HCT116 (cell line): Measurements from ENCODE around the gene UBE2E2. TPM values are rescaled to one million over a fixed set of nuclear protein-coding genes. Genes with fewer than 3 reads are reported as not detected.

Experiments used
- ATAC-seq: fragments of 200-7000 bp; cut with Tn5 transposase; 2 replicates; pipeline ENCODE4 v1.9.1; 2020; ENCODE audit warnings: mild to moderate bottlenecking, moderate library complexity
- BruUV-seq: library from RNA; stranded (reverse); fragments of 400-500 nt; replicated peaks from 2 replicates; lab custom pipeline; 2021; lab: Mats Ljungman, UMichigan
- CTCF ChIA-PET: fragments of 300-600 bp; sonication (Branson Sonifier 250); formaldehyde crosslinking; loops from one replicate; lab custom pipeline; 2021; ENCODE audit warnings: antibody characterized with exemption; lab: Charles Lee
- POLR2A ChIA-PET: fragments of 300-600, 350-600 bp; sonication (Branson Sonifier 250); formaldehyde crosslinking; loops from one replicate; lab custom pipeline; 2021; ENCODE audit warnings: antibody characterized with exemption; lab: Charles Lee
- RAD21 ChIA-PET, 2 experiments: fragments of 300-600 bp; sonication (Branson Sonifier 250); formaldehyde crosslinking; loops; one replicate each; lab custom pipeline; 2023; ENCODE audit warnings: low total read pairs in 2 of 2; ENCODE audit not compliant: uncharacterized antibody in 2 of 2, unreplicated experiment in 2 of 2, low non-redundant PET in 1 of 2; lab: Charles Lee
- DNase-seq: peaks from one replicate; pipeline ENCODE4 v3.0.0-alpha.2; 2010; ENCODE audit warnings: low read depth, low spot score
- H2AFZ ChIP-seq: fragments of 200-600 bp; shearing (Covaris generic), sonication (generic); 2 replicates; pipeline ENCODE4 v1.6.1; 2017; ENCODE audit warnings: low read depth, mixed run types, mixed read lengths, antibody characterized with exemption, low read length; ENCODE audit not compliant: poor library complexity, severe bottlenecking
- H3K27ac ChIP-seq: 2 replicates; pipeline ENCODE4 v1.5.1; 2012; ENCODE audit warnings: low read depth, low read length
- H3K27me3 ChIP-seq: fragments of 200-600 bp; sonication (generic); 2 replicates; pipeline ENCODE4 v1.6.1; 2016; ENCODE audit warnings: mixed run types, low read length, mixed read lengths; ENCODE audit not compliant: insufficient read depth
- H3K36me3 ChIP-seq, 2 experiments: fragments of 200-500 bp in 1 of 2; fragments of 200-600 bp in 1 of 2; sonication (Bioruptor generic) in 1 of 2; sonication (generic) in 1 of 2; 2 replicates each; pipeline versions ENCODE4 v1.5.1 to v1.6.1; 2014 to 2016; ENCODE audit warnings: low read length in 2 of 2, inconsistent platforms in 1 of 2, mixed read lengths in 1 of 2, mixed run types in 1 of 2; ENCODE audit not compliant: insufficient read depth in 2 of 2, control insufficient read depth in 1 of 2
- H3K4me1 ChIP-seq, 2 experiments: fragments of 200-600 bp in 1 of 2; sonication (generic) in 1 of 2; 2 replicates each; pipeline versions ENCODE4 v1.5.1 to v1.6.1; 2012 to 2017; ENCODE audit warnings: low read length in 2 of 2, inconsistent platforms in 1 of 2, mild to moderate bottlenecking in 1 of 2, mixed read lengths in 1 of 2, mixed run types in 1 of 2, moderate library complexity in 1 of 2; ENCODE audit not compliant: insufficient read depth in 2 of 2, control insufficient read depth in 1 of 2
- H3K4me2 ChIP-seq: fragments of 200-600 bp; sonication (generic); 2 replicates; pipeline ENCODE4 v1.6.1; 2017; ENCODE audit warnings: mixed run types, low read length, mixed read lengths
- H3K4me3 ChIP-seq, 2 experiments: fragments of 200-600 bp in 1 of 2; sonication (generic) in 1 of 2; replicated peaks in 1 of 2; 2 replicates each; pipeline ENCODE4 v1.5.1; 2011 to 2016; ENCODE audit warnings: low read length in 2 of 2, control low read depth in 1 of 2, low read depth in 1 of 2, mild to moderate bottlenecking in 1 of 2, mixed read lengths in 1 of 2, mixed run types in 1 of 2
- H3K79me2 ChIP-seq: fragments of 200-600 bp; sonication (generic); 2 replicates; pipeline ENCODE4 v1.6.1; 2017; ENCODE audit warnings: mild to moderate bottlenecking, mixed run types, low read length, moderate library complexity, mixed read lengths; ENCODE audit not compliant: insufficient read depth
- H3K9ac ChIP-seq: fragments of 200-600 bp; sonication (generic); 2 replicates; pipeline ENCODE4 v1.6.1; 2016; ENCODE audit warnings: low read length, mixed read lengths
- H3K9me2 ChIP-seq: fragments of 200-600 bp; sonication (generic), shearing (Covaris generic); 2 replicates; pipeline ENCODE4 v1.6.1; 2017; ENCODE audit warnings: mixed run types, mild to moderate bottlenecking, moderate library complexity; ENCODE audit not compliant: insufficient read depth
- H3K9me3 ChIP-seq, 2 experiments: fragments of 200-500 bp in 1 of 2; fragments of 200-600 bp in 1 of 2; sonication (Bioruptor generic) in 1 of 2; sonication (generic) in 1 of 2; 2 replicates each; pipeline ENCODE4 v1.6.1; 2014 to 2017; ENCODE audit warnings: low read length in 2 of 2, mixed read lengths in 2 of 2, inconsistent platforms in 1 of 2, low read depth in 1 of 2, mild to moderate bottlenecking in 1 of 2, mixed run types in 1 of 2, moderate library complexity in 1 of 2; ENCODE audit not compliant: control insufficient read depth in 1 of 2, insufficient read depth in 1 of 2
- H4K20me1 ChIP-seq: fragments of 200-600 bp; sonication (generic), shearing (Covaris generic); 2 replicates; pipeline ENCODE4 v1.6.1; 2017; ENCODE audit warnings: mixed run types, mild to moderate bottlenecking, moderate library complexity; ENCODE audit not compliant: insufficient read depth
- CBX3 ChIP-seq: IDR thresholded peaks from 2 replicates; pipeline ENCODE4 v1.6.1; 2012; ENCODE audit warnings: low read depth
- CEBPB ChIP-seq: IDR thresholded peaks from 2 replicates; pipeline ENCODE4 v1.6.1; 2012; ENCODE audit warnings: low read depth
- EGR1 ChIP-seq: IDR thresholded peaks from 2 replicates; pipeline ENCODE4 v1.6.1; 2012; ENCODE audit warnings: low read depth
- EZH2phosphoT487 ChIP-seq: fragments of 200-600 bp; IDR thresholded peaks from 2 replicates; pipeline ENCODE4 v1.6.1; 2018; ENCODE audit warnings: antibody characterized with exemption, borderline replicate concordance
- MAX ChIP-seq: IDR thresholded peaks from 2 replicates; pipeline ENCODE4 v1.6.1; 2012
- POLR2A ChIP-seq: IDR thresholded peaks from 2 replicates; pipeline ENCODE4 v1.7.0; 2011; ENCODE audit warnings: borderline replicate concordance; ENCODE audit not compliant: insufficient read depth, insufficient read length; ENCODE audit errors: extremely low read depth
- POLR2AphosphoS5 ChIP-seq: IDR thresholded peaks from 2 replicates; pipeline ENCODE4 v1.6.1; 2011; ENCODE audit warnings: mild to moderate bottlenecking, low read depth, low read length, moderate library complexity
- SIN3A ChIP-seq: IDR thresholded peaks from 2 replicates; pipeline ENCODE4 v1.6.1; 2012; ENCODE audit warnings: low read depth
- SP1 ChIP-seq: IDR thresholded peaks from 2 replicates; pipeline ENCODE4 v1.6.1; 2012; ENCODE audit warnings: low read depth
- SRF ChIP-seq: IDR thresholded peaks from 2 replicates; pipeline ENCODE4 v1.6.1; 2012; ENCODE audit warnings: low read depth
- YY1 ChIP-seq: IDR thresholded peaks from 2 replicates; pipeline ENCODE4 v1.6.1; 2011; ENCODE audit warnings: low read length, low read depth, moderate library complexity, mild to moderate bottlenecking; ENCODE audit not compliant: insufficient replicate concordance; ENCODE audit errors: extremely low read depth
- ZFX ChIP-seq: fragments of 450-650 bp; IDR thresholded peaks from 2 replicates; pipeline ENCODE4 v1.6.1; 2017
- intact Hi-C: fragments of 100-400 bp; cut with micrococcal nuclease; formaldehyde crosslinking; loops from 2 replicates; pipeline ENCODE4 v1.10.0; 2022
- total RNA-seq: library from RNA; stranded (reverse); gene quantifications from one replicate; pipeline ENCODE4 v1.2.1, GENCODE V29; 2021; ENCODE audit not compliant: unreplicated experiment
- TF ChIP-seq, protein P1 (sequence below): IDR thresholded peaks from 2 replicates; pipeline ENCODE4 v1.6.1; 2012
- TF ChIP-seq, protein P2 (sequence below), 3 experiments: fragments of 200-600 bp in 1 of 3; sonication (generic) in 1 of 3; IDR thresholded peaks in 2 of 3; conservative IDR thresholded peaks in 1 of 3; 2 replicates each; pipeline ENCODE4 v1.5.1; 2012 to 2017; ENCODE audit warnings: low read depth in 2 of 3, low read length in 2 of 3, antibody characterized with exemption in 1 of 3, borderline replicate concordance in 1 of 3, control low read depth in 1 of 3, mild to moderate bottlenecking in 1 of 3, mixed read lengths in 1 of 3, mixed run types in 1 of 3, moderate library complexity in 1 of 3; ENCODE audit not compliant: insufficient read depth in 1 of 3
- TF ChIP-seq, protein P3 (sequence below): IDR thresholded peaks from 2 replicates; pipeline ENCODE4 v1.6.1; 2011; ENCODE audit warnings: mild to moderate bottlenecking, low read length, moderate library complexity; ENCODE audit not compliant: insufficient replicate concordance; ENCODE audit errors: extremely low read depth
- TF ChIP-seq, protein P4 (sequence below): IDR thresholded peaks from 2 replicates; pipeline ENCODE4 v1.6.1; 2012; ENCODE audit warnings: low read depth

UBE2E2 gene
- total RNA-seq, 1 experiment from 2014 or later, result 21.4 TPM

- ATAC-seq, result no peak
- TF ChIP-seq, protein P1, sequence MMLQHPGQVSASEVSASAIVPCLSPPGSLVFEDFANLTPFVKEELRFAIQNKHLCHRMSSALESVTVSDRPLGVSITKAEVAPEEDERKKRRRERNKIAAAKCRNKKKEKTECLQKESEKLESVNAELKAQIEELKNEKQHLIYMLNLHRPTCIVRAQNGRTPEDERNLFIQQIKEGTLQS, result no peak
- TF ChIP-seq SIN3A (no peak), POLR2A (no peak), CEBPB (no peak), EGR1 (no peak), SP1 (no peak), MAX (no peak), SRF (no peak), ZFX (no peak), YY1 (no peak), CBX3 (no peak), EZH2phosphoT487 (no peak), POLR2AphosphoS5 (no peak)
- TF ChIP-seq, protein P2, sequence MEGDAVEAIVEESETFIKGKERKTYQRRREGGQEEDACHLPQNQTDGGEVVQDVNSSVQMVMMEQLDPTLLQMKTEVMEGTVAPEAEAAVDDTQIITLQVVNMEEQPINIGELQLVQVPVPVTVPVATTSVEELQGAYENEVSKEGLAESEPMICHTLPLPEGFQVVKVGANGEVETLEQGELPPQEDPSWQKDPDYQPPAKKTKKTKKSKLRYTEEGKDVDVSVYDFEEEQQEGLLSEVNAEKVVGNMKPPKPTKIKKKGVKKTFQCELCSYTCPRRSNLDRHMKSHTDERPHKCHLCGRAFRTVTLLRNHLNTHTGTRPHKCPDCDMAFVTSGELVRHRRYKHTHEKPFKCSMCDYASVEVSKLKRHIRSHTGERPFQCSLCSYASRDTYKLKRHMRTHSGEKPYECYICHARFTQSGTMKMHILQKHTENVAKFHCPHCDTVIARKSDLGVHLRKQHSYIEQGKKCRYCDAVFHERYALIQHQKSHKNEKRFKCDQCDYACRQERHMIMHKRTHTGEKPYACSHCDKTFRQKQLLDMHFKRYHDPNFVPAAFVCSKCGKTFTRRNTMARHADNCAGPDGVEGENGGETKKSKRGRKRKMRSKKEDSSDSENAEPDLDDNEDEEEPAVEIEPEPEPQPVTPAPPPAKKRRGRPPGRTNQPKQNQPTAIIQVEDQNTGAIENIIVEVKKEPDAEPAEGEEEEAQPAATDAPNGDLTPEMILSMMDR (IDR thresholded peaks at IDR 0.05 in 2 of 3, conservative IDR thresholded peaks at IDR 0.05 in 1 of 3; ENCODE audit: borderline replicate concordance in 1 of 3, insufficient read depth in 1 of 3, low read depth in 2 of 3, low read length in 2 of 3), result no peak
- TF ChIP-seq, protein P3, sequence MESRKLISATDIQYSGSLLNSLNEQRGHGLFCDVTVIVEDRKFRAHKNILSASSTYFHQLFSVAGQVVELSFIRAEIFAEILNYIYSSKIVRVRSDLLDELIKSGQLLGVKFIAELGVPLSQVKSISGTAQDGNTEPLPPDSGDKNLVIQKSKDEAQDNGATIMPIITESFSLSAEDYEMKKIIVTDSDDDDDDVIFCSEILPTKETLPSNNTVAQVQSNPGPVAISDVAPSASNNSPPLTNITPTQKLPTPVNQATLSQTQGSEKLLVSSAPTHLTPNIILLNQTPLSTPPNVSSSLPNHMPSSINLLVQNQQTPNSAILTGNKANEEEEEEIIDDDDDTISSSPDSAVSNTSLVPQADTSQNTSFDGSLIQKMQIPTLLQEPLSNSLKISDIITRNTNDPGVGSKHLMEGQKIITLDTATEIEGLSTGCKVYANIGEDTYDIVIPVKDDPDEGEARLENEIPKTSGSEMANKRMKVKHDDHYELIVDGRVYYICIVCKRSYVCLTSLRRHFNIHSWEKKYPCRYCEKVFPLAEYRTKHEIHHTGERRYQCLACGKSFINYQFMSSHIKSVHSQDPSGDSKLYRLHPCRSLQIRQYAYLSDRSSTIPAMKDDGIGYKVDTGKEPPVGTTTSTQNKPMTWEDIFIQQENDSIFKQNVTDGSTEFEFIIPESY, result no peak
- TF ChIP-seq, protein P4, sequence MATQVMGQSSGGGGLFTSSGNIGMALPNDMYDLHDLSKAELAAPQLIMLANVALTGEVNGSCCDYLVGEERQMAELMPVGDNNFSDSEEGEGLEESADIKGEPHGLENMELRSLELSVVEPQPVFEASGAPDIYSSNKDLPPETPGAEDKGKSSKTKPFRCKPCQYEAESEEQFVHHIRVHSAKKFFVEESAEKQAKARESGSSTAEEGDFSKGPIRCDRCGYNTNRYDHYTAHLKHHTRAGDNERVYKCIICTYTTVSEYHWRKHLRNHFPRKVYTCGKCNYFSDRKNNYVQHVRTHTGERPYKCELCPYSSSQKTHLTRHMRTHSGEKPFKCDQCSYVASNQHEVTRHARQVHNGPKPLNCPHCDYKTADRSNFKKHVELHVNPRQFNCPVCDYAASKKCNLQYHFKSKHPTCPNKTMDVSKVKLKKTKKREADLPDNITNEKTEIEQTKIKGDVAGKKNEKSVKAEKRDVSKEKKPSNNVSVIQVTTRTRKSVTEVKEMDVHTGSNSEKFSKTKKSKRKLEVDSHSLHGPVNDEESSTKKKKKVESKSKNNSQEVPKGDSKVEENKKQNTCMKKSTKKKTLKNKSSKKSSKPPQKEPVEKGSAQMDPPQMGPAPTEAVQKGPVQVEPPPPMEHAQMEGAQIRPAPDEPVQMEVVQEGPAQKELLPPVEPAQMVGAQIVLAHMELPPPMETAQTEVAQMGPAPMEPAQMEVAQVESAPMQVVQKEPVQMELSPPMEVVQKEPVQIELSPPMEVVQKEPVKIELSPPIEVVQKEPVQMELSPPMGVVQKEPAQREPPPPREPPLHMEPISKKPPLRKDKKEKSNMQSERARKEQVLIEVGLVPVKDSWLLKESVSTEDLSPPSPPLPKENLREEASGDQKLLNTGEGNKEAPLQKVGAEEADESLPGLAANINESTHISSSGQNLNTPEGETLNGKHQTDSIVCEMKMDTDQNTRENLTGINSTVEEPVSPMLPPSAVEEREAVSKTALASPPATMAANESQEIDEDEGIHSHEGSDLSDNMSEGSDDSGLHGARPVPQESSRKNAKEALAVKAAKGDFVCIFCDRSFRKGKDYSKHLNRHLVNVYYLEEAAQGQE, result no peak
- H3K27me3 ChIP-seq, result no peaks in the 10 kb centered on the region
- no peaks in the 10 kb centered on the region for H3K36me3 ChIP-seq
- H2AFZ ChIP-seq, result no peak overlapping the region
- H3K9me2 ChIP-seq, result no peaks in the 10 kb centered on the region
- POLR2A ChIA-PET, result no interaction called here
- RAD21 ChIA-PET, result no interaction called here
- CTCF ChIA-PET, result no interaction called here
- no peak overlapping the region for H3K4me3 ChIP-seq
- no peak for DNase-seq
- no peaks in the 10 kb centered on the region for H3K9me3 ChIP-seq
- no peak overlapping the region for H3K4me2 ChIP-seq
- no TSS peak for BruUV-seq
- H3K4me1 ChIP-seq, result peaks cover 15 to 16% of the 10 kb centered on the region in 2 experiments
- H3K9ac ChIP-seq, result no peak overlapping the region
- H3K79me2 ChIP-seq, result no peaks in the 10 kb centered on the region
- no peaks in the 10 kb centered on the region for H4K20me1 ChIP-seq
- intact Hi-C loops, result no loop called here
- H3K27ac ChIP-seq, result no peak overlapping the region
Measured at GRCh38 chr3:23633261-23633960, 430.3 kb downstream of the UBE2E2 start.
